ENCODE measurements around the gene GNG12.

Gene GNG12

GRCh38 chr1:67777016-67777415 is 56.3 kb downstream of the GNG12 start:
- DNase-seq (ENCODE audit: low spot score): no peak
- in situ Hi-C loops (cut with MboI; ENCODE audit: low pct_unique_long_range_greater_than_20kb, low sequenced_read_pairs, unreplicated experiment): no loop called here
- TF ChIP-seq CTCF (IDR thresholded peaks at IDR 0.05; ENCODE audit: extremely low read depth, insufficient read depth, missing control alignments): no peak

GRCh38 chr1:67773462-67773861 is 59.8 kb downstream of the GNG12 start:
- TF ChIP-seq CTCF (IDR thresholded peaks at IDR 0.05; ENCODE audit: extremely low read depth, insufficient read depth, missing control alignments): no peak
- in situ Hi-C loops (cut with MboI; ENCODE audit: low pct_unique_long_range_greater_than_20kb, low sequenced_read_pairs, unreplicated experiment): no loop called here
- no peak for DNase-seq (ENCODE audit: low spot score)

- in situ Hi-C loops (cut with MboI; ENCODE audit: low pct_unique_long_range_greater_than_20kb, low sequenced_read_pairs, unreplicated experiment): no loop called here
- no peak for DNase-seq (ENCODE audit: low spot score)
- no peak for TF ChIP-seq CTCF (IDR thresholded peaks at IDR 0.05; ENCODE audit: extremely low read depth, insufficient read depth, missing control alignments)
Measured at GRCh38 chr1:67771749-67772148, 61.5 kb downstream of the GNG12 start.

- in situ Hi-C loops (cut with MboI; ENCODE audit: low pct_unique_long_range_greater_than_20kb, low sequenced_read_pairs, unreplicated experiment): no loop called here
- DNase-seq (ENCODE audit: low spot score): no peak
- no peak for TF ChIP-seq CTCF (IDR thresholded peaks at IDR 0.05; ENCODE audit: extremely low read depth, insufficient read depth, missing control alignments)
Measured at GRCh38 chr1:67771152-67771551, 62.1 kb downstream of the GNG12 start.

- TF ChIP-seq CTCF (IDR thresholded peaks at IDR 0.05; ENCODE audit: extremely low read depth, insufficient read depth, missing control alignments): no peak
- in situ Hi-C loops (cut with MboI; ENCODE audit: low pct_unique_long_range_greater_than_20kb, low sequenced_read_pairs, unreplicated experiment): loop anchor here (10.0 kb wide), 1 partner anchor 215 kb away; no protein-coding TSS in a partner anchor
- DNase-seq (ENCODE audit: low spot score): no peak
Measured at GRCh38 chr1:67769633-67770256, 63.5 kb downstream of the GNG12 start.

- no peak for TF ChIP-seq CTCF (IDR thresholded peaks at IDR 0.05; ENCODE audit: extremely low read depth, insufficient read depth, missing control alignments)
- in situ Hi-C loops (cut with MboI; ENCODE audit: low pct_unique_long_range_greater_than_20kb, low sequenced_read_pairs, unreplicated experiment): loop anchor here (10.0 kb wide), 1 partner anchor 214 kb away; no protein-coding TSS in a partner anchor
- no peak for DNase-seq (ENCODE audit: low spot score)
Measured at GRCh38 chr1:67768480-67768879, 64.8 kb downstream of the GNG12 start.

All from GM13977 (cell line).